Anterior cingulate cortex (tissue), 58 donors: ENCODE results near the gene CHERP.
A peak's percentile ranks its signal among the peaks of the same experiment; 100 is the strongest.
"Not testable (repeated sequence)": the region's sequence is repeated elsewhere in the genome, so short reads cannot be mapped to it uniquely, and the experiment has no call there.

Source experiments
- DNase-seq, 58 donors: peaks; one replicate each; lab custom pipeline; 2025; lab: John Stamatoyannopoulos, UW

Gene CHERP

DNA sequence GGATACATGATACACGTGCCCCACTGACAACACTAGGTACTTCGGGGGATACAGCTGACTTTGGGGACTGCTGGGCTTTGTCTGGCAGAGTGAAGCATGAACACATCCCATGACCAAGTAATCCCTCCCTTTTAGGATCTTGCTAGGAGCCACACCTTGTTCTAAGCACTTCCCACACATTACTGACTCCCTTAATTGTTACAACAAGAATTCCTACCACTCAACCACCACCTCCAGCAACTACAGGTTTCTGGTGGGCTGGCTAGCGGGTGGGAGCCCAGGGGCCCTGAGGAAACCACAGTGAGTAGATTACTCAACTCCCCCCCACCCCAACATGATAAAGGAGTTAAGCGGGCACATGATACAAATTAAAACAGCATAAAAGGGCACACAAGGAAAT, 37.1 kb upstream of the CHERP start:
- peak in 1 of 58 donors; percentile 8 for DNase-seq

DNA sequence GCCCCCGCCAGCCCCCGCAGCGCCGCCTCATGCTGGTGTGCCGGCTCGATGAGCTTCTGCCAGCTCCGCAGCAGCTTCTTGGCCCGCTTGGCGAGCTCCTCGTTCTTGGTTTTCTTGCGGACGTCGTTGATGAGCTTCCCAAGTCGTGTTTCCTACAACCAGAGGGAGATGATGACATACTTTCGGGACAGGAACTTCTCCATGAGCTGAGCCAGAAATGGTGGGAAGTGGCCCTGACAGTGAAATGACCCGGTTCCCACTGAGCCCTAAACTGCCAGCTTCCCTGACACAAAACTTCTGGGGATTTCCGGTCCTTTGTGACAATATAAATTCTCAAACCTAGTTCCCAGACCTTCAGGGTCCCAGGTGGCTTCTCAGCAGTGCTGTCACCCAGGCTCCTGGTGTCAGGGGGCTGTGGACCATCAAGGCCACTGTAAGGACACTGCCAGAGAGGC, 35.3 kb upstream of the CHERP start:
- peak in 6 of 58 donors; percentile 9 to 21 (median 16) for DNase-seq

DNA sequence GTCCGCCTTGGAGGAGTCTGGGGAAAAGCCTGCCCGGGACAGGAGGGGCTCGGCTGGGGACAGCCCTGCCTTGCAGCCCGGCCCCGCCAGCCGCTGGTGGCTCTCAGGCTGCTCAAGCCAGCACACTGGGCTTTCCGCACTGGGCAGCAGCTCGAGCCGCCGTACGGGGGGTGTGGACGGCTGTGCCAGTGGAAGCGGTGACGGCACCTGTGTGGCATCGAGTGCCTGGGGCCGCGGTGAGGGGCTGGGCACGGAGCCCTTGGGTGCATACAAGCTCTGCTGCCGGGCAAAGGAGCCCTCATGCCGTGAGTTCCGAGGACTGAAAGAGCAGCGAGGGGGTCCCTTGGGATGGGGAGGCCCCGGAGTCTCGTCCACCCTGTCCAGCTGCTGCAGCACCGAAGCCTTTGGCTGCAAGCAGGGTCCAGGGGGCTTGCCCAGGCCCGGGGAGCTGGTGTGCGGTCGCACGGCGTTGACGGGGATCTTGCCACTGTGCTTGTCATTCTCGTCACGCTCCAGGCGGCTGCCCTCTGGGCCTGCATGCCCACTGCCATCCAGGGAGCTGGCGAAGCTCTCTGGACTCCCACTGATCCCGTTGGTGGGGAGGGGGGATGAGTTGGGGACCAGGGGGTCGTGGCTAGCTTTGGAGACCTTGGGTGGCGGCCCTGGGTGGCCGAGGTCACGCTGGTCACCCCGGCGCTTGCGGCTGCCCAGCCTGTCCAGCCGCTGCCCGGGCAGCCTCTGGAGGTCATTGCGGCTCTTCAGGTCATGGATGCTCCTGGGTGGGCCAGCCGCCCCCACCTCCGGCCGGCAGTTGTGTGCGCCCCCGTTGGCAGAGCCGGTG, 34.7 kb upstream of the CHERP start:
- DNase-seq = peak in 1 of 58 donors; percentile 1

DNA sequence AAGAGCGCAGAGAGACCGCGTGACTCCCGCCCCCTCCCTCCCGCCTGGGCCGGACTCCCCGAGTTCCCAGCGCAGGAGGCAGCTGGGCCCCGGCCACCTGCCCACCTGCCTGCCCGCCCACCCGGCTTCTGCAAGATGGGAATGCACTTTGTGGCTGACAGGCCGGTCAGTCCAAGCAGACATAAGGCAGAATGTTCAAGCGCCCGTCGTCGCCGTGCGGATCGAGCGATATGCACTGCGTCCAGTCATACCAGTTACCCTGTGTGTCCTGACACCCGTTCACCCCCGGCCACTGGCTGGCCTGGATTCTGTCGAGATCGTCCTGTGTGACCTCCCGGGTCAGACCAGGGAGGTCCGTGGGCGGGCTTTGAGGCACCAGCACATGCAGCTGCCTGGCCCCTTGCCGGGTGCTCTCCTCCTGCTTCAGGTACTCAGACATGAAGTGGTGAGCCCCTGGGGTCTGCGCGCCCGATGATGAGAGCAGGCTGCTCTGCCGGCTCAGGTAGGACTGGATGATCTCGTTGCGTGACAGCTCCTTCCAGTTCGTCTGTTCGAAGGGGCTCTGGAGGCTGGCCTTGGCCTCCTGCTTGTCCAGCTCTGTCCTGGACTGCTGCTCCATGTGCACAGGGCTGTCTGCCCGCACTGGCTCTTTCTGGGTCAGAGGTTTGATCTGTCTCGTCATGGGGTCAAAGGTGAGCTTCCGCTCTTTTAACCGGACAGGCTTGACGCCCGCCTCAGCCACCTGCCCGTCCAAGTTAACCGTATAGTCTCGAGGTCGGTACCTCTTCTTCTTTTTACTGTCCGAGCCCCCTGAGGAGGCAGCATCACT, 33.8 kb upstream of the CHERP start:
- no peak for DNase-seq

DNA sequence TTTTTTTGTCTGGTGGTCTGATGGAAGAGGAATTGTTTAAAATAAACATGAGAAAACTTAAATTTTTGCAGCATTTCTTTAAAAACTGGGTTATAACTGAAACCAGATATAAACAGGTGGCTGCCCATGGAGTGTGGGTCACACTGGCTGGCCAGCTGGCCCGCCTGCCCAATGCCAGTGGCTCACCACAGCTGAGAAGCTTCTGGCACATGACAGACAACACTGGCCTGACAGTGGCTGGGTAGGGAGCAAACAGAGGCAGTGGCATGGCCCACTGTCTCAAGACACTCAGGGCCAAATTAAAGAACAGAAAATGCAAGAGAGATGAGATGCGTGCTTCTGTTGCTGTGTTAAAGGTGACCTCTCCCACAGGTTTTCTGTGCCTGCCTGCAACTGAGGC, 33.0 kb upstream of the CHERP start:
- DNase-seq = no peak

DNA sequence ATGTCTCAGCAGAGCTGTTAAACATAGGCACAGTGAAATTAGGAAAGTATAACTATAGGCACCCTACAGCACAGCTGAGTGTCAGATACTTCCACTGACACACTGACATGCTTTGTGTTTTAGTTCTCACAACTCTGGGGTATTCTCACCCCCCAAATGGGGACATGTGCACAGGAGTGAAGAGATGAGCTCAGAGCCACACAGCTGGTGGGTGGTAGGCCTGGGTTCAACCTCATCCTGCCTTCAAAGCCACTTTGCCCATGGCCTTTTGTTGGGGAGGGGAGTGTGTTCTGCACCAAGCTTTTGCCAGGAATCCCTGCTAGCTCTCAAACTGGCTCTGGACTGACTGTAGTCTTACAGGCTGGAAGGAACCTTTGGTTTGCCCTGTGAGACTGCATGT, 31.7 kb upstream of the CHERP start:
- no peak for DNase-seq

DNA sequence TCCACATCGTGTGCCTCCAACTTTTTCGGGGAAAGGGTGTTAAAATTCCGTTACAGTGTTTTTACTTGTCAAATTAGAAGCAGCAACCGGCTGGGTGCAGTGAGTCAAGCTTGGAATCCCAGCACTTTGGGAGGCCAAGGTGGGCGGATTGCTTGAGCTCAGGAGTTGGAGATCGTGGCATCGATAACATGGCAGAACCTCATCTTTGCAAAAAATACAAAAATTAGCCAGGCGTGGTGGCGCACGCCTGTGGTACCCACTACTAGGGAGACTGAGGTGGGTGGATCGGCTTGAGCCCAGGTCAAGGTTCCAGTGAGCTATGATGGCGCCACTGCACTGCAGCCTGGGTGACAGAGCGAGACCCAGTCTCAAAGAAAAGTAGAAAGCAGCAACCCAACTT, 31.1 kb upstream of the CHERP start:
- DNase-seq = no peak

DNA sequence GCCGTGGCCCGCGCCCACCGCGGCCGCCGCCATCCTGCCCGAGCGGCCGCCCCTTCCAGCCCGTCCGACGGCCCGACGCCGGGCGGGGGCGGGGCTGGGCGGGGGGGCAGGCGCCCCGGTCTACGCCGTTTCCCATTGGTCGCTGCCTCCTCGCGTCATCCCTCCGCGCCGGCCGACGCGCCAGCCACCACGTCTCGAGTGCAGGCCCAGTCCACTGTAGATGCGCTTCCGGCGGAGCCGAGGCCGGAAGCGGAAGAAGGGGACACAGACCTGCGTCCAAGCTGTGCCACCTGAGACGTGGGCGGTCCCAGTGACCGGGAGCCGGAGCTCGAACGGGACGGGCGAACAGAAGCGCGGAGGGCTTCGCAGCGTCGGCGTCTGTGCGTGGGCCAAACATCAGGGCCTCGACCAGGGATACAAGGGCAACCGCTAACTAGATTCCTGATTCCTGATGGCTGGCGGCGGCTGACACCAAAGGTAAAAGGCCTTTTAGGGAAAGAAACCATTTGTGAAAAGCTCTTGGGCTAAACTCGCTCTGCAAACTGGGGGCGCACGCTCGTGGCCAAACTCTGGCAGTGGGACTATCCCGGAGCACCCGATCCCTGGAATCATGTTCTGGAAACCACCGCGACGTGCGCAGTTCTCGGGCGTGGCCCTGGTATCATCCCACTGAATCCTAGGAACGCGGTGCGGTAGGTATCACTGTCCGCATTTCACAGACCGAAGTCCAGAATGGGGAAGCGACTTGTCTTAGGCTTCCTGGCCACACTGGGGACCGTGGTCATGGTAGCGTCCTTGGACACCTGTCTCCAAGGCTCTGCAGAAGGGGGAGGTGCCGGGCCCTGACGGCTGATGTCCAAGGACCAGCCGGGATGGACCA, 30.3 kb upstream of the CHERP start, which contains the start of gene SLC35E1:
SLC35E1 (minus strand) TSS at position 84 of the 880 bp plus-strand sequence; CDS start at position 33, 51 bp downstream.
- peak; percentile 55 to 97 (median 92) for DNase-seq

DNA sequence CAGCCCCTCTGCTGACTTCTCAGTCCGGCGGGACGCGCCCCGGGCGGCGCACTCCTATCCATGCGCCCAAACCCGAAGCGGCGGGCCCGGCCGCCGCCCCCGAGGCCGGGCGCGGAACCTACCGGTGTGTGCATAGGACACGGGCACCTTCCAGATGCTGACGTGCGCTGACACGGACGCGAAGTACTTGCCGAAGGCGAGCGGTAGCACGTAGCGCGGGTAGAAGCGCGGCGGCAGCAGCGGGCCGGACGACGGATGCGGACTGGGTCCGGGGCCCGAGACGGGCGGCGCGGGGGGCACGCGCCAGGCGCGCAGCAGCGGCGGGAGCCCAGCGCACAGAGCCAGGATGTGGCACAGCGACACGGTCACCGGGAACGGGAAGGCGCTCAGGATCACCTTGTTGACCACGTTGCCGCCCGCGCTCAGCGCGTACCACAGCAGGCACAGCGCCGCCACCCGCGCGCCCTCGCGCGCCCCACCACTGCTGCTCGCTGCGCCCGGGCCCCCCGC, 29.6 kb upstream of the CHERP start:
- peak in 2 of 58 donors; percentile 48 to 49 for DNase-seq

DNA sequence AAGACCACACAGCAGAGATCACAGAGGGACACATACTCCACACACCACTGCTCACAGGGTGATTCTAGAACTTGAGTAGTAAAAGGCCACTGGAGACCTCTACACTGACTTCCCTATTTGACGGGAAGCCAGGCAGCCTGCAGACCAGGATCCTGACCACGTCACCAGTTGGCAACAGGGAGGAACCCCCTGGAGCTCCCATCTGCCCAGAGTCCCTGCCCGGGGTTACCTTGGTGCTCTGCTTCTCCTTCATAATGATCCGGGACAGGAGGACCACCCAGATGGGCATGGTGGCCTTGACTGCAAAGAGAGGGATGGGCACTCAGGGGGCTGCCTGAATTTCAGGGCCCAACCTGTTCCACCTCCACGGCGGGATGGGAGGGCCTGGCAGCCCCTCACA, 29.0 kb upstream of the CHERP start:
- DNase-seq = no peak

DNA sequence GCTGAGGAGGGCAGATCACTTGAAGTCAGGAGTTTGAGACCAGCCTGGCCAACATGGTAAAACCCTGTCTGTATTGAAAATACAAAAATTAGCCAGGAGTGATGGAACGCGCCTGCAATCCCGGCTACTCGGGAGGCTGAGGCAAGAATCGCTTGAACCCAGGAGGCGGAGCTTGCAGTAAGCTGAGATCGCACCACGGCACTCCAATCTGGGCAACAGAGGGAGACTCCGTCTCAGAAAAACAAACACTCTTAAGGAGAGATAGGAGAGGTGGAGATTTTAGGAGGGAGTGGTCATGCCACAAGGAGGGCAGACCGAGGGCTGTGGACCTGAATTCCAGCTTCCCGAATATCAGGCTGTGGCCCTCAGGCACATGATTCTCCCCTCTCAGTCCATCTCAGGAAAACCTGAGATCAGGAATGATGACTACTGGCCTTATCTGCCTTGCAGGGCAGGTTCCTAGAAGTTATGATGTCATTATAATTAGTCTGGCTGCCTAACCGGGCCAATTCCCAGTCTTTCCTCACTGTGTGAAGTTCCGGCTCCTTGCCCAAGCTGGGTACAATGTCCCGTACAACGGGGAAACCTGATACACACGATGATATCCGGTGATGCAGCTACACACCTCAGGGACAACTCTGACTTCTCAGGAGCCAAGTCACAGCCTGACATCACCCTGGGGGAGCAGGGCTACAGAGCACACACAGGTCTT, 27.5 kb upstream of the CHERP start:
- no peak for DNase-seq

DNA sequence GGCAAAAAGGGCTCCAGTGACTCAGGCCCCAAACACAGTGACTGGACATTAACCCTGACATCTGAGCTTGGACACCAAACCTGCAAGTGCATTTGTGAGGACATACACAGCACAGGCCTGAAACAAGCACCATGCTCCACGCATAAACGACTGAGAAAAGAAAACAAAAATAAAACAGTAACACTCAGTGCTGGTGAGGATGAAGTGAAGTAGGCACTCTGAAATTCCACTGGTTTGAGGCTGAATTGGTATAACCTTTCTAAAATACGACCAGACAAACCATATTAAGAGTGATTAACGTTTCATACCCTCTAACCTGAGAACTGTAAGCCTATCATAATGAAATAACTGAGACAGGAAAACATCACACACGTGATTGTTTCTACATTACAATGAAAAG, 24.5 kb upstream of the CHERP start:
- no peak for DNase-seq

DNA sequence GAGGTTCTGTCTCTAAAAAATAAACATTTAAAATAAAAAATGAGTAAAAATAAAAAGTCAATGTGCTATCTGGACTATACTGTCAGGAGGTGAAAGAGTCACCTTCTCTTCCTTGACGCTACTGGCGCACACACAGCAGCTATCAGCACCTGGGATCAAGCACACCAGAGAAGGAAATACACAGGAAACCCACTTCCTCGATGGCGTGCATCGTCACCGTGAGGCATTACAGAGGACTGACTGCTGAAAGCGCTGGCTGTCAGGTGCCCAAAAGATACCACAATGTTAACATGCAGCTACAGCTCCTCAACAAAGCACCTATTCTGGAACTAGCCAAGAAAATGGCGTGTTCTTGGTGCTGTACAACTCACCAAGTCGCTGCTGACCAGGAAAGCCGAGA, 23.9 kb upstream of the CHERP start:
- DNase-seq = no peak

DNA sequence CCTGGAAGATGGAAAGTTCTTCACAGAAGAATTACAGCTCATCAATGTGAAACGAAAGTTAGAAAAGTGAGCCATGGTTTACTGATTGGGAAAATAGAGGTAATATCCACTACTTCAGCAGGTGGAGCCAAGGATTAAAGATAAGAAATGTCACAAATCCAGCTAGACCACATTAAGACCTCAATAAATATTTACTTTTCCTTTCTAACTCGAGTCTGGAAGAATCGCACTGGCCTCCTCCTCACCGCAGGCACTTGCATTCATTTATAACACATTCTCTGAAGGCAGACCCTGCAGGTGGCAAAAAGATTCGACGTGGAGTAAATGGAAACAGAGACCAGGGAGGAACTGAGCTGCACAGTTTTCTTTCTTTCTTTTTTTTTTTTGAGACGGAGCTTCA, 22.6 kb upstream of the CHERP start:
- no peak for DNase-seq

DNA sequence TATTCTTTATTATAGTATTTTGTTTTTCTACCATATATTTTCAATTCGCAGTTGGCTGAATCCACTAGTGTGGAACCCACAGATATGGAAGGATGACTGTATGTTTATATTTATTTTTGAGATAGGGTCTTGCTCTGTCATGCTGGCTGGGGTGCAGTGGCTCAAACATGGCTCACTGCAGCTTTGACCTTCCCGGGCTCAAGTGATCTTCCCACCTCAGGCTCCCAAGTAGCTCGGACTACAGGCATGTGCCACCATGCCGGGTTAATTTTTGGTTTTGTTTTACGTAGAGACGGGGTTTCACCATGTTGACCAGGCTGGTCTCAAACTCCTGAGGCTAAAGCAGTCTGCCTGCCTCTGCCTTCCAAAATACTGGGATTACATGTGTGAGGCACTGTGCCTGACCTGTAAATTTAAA, 20.4 kb upstream of the CHERP start:
- DNase-seq = no peak

DNA sequence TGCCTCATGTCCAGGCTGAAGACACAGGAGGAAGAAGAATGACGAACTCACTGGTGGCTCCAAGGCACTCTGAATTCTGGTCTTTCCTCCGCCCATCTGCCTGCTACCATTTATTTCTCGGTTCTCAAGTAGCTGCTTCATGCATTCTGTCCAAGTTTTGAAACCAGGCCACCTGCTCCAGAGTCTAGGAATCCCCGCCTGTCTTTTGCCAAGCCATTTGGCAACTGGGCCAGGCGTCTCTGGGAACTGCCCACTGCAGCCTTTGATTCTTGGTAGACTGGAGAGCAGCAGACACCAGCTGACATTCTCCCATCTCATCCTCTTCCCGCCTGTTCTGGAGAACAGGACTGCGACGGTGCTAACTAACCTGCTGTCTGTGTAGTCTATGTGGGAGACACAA, 19.1 kb upstream of the CHERP start:
- DNase-seq = peak in 37 of 58 donors; percentile 3 to 71 (median 24)

DNA sequence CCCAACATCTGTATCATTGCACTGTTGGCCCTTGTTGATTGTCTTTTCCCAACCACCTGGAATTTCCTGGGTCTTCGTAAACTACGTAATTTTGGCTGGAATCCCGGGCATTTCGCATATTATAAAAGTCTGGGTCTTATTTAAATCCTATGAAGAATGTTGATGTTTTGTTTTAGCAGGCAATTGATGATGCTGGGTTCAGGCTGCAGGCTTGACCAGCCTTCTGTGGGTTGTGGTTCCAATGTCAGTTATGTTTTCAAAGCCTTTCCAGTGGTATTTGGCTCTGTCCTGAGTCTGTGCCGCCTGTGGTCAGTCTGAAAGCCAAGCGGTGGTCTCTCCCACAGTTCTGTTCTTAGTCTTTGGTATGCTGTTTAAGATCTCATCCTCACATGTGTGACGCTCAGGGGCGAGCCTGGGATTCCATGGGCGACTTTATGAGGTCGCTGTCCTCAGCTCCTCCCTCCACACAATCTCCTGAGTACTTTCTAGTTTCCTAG, 17.6 kb upstream of the CHERP start:
- DNase-seq = no peak

DNA sequence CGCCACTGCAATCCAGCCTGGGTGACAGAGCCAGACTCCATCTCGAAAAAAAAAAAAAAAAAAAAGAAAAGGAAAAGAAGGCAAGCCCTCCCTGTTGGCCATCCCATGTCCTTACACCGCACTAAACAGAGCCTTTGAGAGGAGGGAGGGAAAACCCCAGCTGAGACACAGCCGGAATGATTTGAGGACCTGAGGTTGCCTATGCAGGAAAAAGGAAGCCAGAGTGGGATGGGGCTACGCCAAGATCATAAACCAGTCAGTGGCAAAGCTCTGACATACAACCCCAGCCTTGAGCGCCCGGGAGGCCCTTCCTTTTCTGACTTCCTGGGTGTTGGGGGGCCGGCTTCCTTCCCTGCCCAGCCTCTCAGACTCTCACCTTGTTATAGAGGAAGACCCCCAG, 12.5 kb upstream of the CHERP start:
- no peak for DNase-seq

DNA sequence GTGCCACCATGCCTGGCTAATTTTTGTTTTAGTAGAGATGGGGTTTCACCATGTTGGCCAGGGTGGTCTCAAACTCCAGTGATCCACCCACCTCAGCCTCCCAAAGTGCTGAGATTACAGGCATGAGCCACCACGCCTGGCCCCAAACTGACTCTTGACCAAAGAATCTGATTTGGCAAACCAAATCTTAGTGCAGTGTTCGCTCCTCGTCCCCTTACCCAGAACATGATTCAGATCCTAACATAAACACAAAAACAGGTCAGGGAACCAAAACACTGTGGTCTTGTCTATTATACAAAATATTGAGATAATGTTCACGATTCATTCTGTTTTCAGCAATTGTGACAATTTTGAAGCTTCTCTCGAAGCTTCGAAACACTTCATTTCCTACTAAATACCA, 9.7 kb upstream of the CHERP start:
- not testable (repeated sequence) for DNase-seq
